ENCODE results near the gene IFNLR1.

DNA sequence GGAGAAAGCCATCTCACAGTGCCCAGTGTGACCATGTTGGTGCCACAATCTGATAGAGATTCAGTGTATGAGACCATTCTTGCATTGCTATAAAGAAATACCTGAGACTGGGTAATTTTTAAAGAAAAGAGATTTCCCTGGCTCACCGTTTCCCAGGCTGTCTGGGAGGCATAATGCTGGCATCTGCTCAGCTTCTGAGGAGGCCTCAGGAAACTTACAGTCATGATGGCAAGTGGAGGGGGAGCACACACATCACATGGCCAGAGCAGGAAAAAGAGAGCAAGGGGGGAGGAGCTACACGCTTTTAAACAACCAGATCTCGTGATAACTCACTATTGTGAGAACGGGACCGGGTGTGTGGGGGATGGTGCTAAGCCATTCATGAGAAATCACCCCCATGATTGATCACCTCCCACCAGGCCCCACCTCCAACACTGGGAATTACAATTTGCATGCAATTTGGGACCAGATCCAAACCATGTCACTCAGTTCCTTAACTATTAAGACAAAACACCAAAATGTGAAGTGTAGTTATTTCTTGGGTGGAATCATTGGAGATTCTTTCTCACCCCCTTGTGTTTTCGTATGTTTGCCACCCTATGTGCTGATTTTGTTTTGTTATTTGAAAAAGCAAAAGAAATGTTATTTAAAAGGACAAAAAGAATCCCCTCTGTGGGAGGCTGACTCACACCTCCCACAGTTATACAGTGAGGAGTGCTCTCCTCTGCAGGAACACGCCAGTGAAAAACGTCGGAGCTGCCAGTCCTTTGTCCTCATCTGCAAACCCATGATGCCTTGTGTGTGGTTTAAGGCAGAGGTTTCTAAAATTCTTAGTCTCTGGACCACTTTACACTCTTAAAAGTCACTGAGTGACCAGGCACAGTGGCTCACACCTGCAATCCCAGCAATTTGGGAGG is 46.9 kb upstream of the IFNLR1 start:
- TF ChIP-seq CTCF (IDR thresholded peaks at IDR 0.05) = no peak
- no peak for TF ChIP-seq POLR2A (IDR thresholded peaks at IDR 0.05)
